Measurements from ENCODE around the gene AFMID. TPM values are rescaled to one million over a fixed set of nuclear protein-coding genes. Genes with fewer than 3 reads are reported as not detected.

AFMID gene
- total RNA-seq, 1 experiment from 2014 or later = 22.2 TPM

- ChIA-PET POLR2A (no interaction called here), CTCF (interaction anchor here (0.6 kb wide), 2 partner anchors 189 to 1066 kb away, joined by 3 read pairs; no protein-coding TSS in a partner anchor)
Observed at GRCh38 chr17:78225088-78225865, 38.1 kb downstream of the AFMID start.

GRCh38 chr17:78226055-78226758 lies 39.0 kb downstream of the AFMID start:
- peaks cover 8% of the 10 kb centered on the region for H3K27me3 Mint-ChIP-seq (ENCODE audit: insufficient read depth, unreplicated experiment)
- no peaks in the 10 kb centered on the region for H3K9me3 Mint-ChIP-seq (ENCODE audit: unreplicated experiment)
- TF ChIP-seq CTCF (IDR thresholded peaks at IDR 0.05; ENCODE audit: unreplicated experiment) = no peak
- no peak overlapping the region for H3K27ac Mint-ChIP-seq (ENCODE audit: low read depth, unreplicated experiment)
- POLR2A ChIA-PET = no interaction called here
- intact Hi-C loops (cut with micrococcal nuclease) = no loop called here
- BruUV-seq (replicated peaks) = no TSS peak
- CTCF ChIA-PET = interaction anchor here (0.6 to 2.1 kb wide), 3 partner anchors 23 to 1067 kb away, joined by 3 to 11 read pairs (median 8); no protein-coding TSS in a partner anchor
- H3K4me1 Mint-ChIP-seq (ENCODE audit: insufficient read depth, unreplicated experiment) = no peaks in the 10 kb centered on the region
- DNase-seq (ENCODE audit: unreplicated experiment) = no peak
- H3K36me3 Mint-ChIP-seq (ENCODE audit: insufficient read depth, unreplicated experiment) = peaks cover 25% of the 10 kb centered on the region
- no peak overlapping the region for H3K4me3 Mint-ChIP-seq (ENCODE audit: unreplicated experiment)

More at GRCh38 chr17:78225088-78225865, 38.1 kb downstream of the AFMID start:
- Mint-ChIP-seq H3K27ac (ENCODE audit: low read depth, unreplicated experiment) (no peak overlapping the region), H3K4me1 (ENCODE audit: insufficient read depth, unreplicated experiment) (no peaks in the 10 kb centered on the region), H3K27me3 (ENCODE audit: insufficient read depth, unreplicated experiment) (no peaks in the 10 kb centered on the region), H3K9me3 (ENCODE audit: unreplicated experiment) (no peaks in the 10 kb centered on the region), H3K36me3 (ENCODE audit: insufficient read depth, unreplicated experiment) (peaks cover 31% of the 10 kb centered on the region), H3K4me3 (ENCODE audit: unreplicated experiment) (no peak overlapping the region)
- TF ChIP-seq CTCF (IDR thresholded peaks at IDR 0.05; ENCODE audit: unreplicated experiment) = no peak
- BruUV-seq (replicated peaks) = no TSS peak
- intact Hi-C loops (cut with micrococcal nuclease) = no loop called here
- DNase-seq (ENCODE audit: unreplicated experiment) = no peak

- no TSS peak for BruUV-seq (replicated peaks)
- Mint-ChIP-seq H3K4me3 (ENCODE audit: unreplicated experiment) (no peak overlapping the region), H3K27me3 (ENCODE audit: insufficient read depth, unreplicated experiment) (peaks cover 14% of the 10 kb centered on the region), H3K27ac (ENCODE audit: low read depth, unreplicated experiment) (no peak overlapping the region), H3K9me3 (ENCODE audit: unreplicated experiment) (no peaks in the 10 kb centered on the region), H3K36me3 (ENCODE audit: insufficient read depth, unreplicated experiment) (peaks cover 24% of the 10 kb centered on the region), H3K4me1 (ENCODE audit: insufficient read depth, unreplicated experiment) (no peaks in the 10 kb centered on the region)
- POLR2A ChIA-PET = no interaction called here
- intact Hi-C loops (cut with micrococcal nuclease) = no loop called here
- no peak for TF ChIP-seq CTCF (IDR thresholded peaks at IDR 0.05; ENCODE audit: unreplicated experiment)
- CTCF ChIA-PET = interaction anchor here (1.9 to 2.1 kb wide), 2 partner anchors 23 to 24 kb away, joined by 8 to 11 read pairs; no protein-coding TSS in a partner anchor
- DNase-seq (ENCODE audit: unreplicated experiment) = no peak
Observed at GRCh38 chr17:78226759-78227454, 39.7 kb downstream of the AFMID start.
